T-helper 2 cell treated with Interferon-gamma antibody and Interleukin-4, amounts not matched to agents 100 ng/mL and 5 ng/mL, for 36 hours (primary cell): Measurements from ENCODE around the gene ETV1. TPM values are rescaled to one million over a fixed set of nuclear protein-coding genes. Genes with fewer than 3 reads are reported as not detected.

ENCODE experiments used
- intact Hi-C: fragments of 100-400 bp; cut with micrococcal nuclease; formaldehyde crosslinking; loops from one replicate; pipeline ENCODE4 v1.15.1; 2023
- total RNA-seq: library from RNA; stranded (reverse); gene quantifications from 2 replicates; pipeline ENCODE4 v1.2.3, GENCODE V29; 2022

ETV1 gene
- total RNA-seq, 1 donor from 2014 or later: 0.41 TPM

- intact Hi-C loops: no loop called here
Measured at GRCh38 chr7:13882051-13882450, 107.4 kb downstream of the ETV1 start.

GRCh38 chr7:13880789-13881188 lies 108.7 kb downstream of the ETV1 start:
- intact Hi-C loops: no loop called here

- intact Hi-C loops: no loop called here
Measured at GRCh38 chr7:13879994-13880686, 109.3 kb downstream of the ETV1 start.

GRCh38 chr7:13879143-13879542 lies 110.3 kb downstream of the ETV1 start:
- intact Hi-C loops: no loop called here

GRCh38 chr7:13878154-13878553 lies 111.3 kb downstream of the ETV1 start:
- intact Hi-C loops: no loop called here

GRCh38 chr7:13875496-13876074 lies 113.9 kb downstream of the ETV1 start:
- intact Hi-C loops: no loop called here

GRCh38 chr7:13874783-13875182 lies 114.7 kb downstream of the ETV1 start:
- intact Hi-C loops: no loop called here

- intact Hi-C loops: no loop called here
Measured at GRCh38 chr7:13872709-13873108, 116.8 kb downstream of the ETV1 start.

GRCh38 chr7:13871008-13871407 lies 118.5 kb downstream of the ETV1 start:
- intact Hi-C loops: no loop called here

GRCh38 chr7:13860734-13861133 lies 128.7 kb downstream of the ETV1 start:
- intact Hi-C loops: no loop called here

GRCh38 chr7:13856012-13856411 lies 133.5 kb downstream of the ETV1 start:
- intact Hi-C loops: no loop called here

GRCh38 chr7:13852281-13852968 lies 137.0 kb downstream of the ETV1 start:
- intact Hi-C loops: no loop called here

GRCh38 chr7:13851736-13852135 lies 137.7 kb downstream of the ETV1 start:
- intact Hi-C loops: loop anchor here (2.0 kb wide), 2 partner anchors 57 to 139 kb away; no protein-coding TSS in a partner anchor

- intact Hi-C loops: loop anchor here (2.0 kb wide), 2 partner anchors 59 to 141 kb away; no protein-coding TSS in a partner anchor
Measured at GRCh38 chr7:13850185-13850752, 139.2 kb downstream of the ETV1 start.

GRCh38 chr7:13849163-13849892 lies 140.1 kb downstream of the ETV1 start:
- intact Hi-C loops: no loop called here

- intact Hi-C loops: no loop called here
Measured at GRCh38 chr7:13848681-13849131, 140.8 kb downstream of the ETV1 start.

GRCh38 chr7:13846386-13846785 lies 143.1 kb downstream of the ETV1 start:
- intact Hi-C loops: no loop called here

- intact Hi-C loops: no loop called here
Measured at GRCh38 chr7:13845601-13846000, 143.9 kb downstream of the ETV1 start.

GRCh38 chr7:13844954-13845353 lies 144.5 kb downstream of the ETV1 start:
- intact Hi-C loops: no loop called here

- intact Hi-C loops: no loop called here
Measured at GRCh38 chr7:13841284-13841683, 148.2 kb downstream of the ETV1 start.
